HG02840 (cell line): ENCODE data around the gene ACTL7A.

Experiments
- ATAC-seq: cut with Tn5 transposase; IDR thresholded peaks from one replicate; pipeline ENCODE4 v1.9.1; 2021; ENCODE audit warnings: mild to moderate bottlenecking, moderate library complexity, moderate number of reproducible peaks; ENCODE audit not compliant: unreplicated experiment, low FRiP score

ACTL7A gene

GRCh38 chr9:108910914-108911313 is 48.8 kb downstream of the ACTL7A start:
- no peak for ATAC-seq

- ATAC-seq = no peak
These were observed 49.8 kb downstream of the ACTL7A start for GRCh38 chr9:108911820-108912219.
